ENCODE data around the gene ALK.

GRCh38 chr2:29663268-29663667 is 258.1 kb downstream of the ALK start:
- TF ChIP-seq CTCF (IDR thresholded peaks at IDR 0.05; ENCODE audit: low read depth, low read length) (no peak), EZH2phosphoT487 (IDR thresholded peaks at IDR 0.05; ENCODE audit: low read depth) (no peak)
